ENCODE measurements around the gene BHLHA9.

Gene BHLHA9

DNA sequence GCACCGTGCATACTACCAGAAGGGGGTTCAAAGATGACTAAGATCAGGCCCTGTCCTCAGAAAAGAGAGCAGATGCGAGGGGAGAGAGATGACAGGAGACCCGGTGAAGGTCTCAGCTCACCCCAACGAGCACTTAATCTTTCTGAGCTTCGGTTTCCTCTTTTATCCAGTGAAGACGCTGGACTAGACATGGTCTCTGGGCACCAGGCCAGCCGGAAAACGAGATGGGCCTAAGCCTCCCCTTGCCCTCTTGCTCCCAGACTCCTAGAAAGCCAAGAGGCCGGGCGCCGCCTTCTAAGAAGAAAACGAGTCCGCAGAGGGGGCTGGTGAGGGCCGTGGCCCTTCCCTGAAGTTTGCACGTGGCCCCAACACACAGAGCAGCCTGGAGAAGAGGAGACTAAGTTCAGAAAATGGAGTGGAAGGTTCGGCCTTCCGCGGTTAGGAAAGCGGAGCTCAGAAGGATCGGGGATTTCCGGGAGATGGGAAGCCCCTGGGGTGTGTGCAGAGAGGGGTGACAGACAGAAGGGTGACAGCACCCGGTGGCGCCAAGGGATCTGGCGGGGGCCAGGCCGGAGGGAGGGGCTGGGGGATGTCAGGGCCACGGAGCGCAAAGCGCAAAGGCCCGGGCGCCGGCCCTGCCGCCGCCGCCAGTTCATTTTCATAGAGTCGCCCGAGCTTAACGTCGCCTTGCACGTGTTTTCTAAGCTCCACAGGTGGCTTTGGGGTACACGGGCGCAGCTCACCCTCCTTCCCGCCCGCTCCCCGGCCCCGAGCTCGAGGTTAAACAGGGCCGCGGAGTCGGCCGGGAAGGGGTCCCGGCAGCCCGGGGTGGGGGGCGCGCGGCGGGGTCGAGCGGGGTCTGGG lies 42.1 kb upstream of the BHLHA9 start:
- TF ChIP-seq, protein P1, sequence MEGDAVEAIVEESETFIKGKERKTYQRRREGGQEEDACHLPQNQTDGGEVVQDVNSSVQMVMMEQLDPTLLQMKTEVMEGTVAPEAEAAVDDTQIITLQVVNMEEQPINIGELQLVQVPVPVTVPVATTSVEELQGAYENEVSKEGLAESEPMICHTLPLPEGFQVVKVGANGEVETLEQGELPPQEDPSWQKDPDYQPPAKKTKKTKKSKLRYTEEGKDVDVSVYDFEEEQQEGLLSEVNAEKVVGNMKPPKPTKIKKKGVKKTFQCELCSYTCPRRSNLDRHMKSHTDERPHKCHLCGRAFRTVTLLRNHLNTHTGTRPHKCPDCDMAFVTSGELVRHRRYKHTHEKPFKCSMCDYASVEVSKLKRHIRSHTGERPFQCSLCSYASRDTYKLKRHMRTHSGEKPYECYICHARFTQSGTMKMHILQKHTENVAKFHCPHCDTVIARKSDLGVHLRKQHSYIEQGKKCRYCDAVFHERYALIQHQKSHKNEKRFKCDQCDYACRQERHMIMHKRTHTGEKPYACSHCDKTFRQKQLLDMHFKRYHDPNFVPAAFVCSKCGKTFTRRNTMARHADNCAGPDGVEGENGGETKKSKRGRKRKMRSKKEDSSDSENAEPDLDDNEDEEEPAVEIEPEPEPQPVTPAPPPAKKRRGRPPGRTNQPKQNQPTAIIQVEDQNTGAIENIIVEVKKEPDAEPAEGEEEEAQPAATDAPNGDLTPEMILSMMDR (IDR thresholded peaks at IDR 0.05), result no peak
- no peak for TF ChIP-seq ZFX (IDR thresholded peaks at IDR 0.05; ENCODE audit: borderline replicate concordance)
- H3K27ac ChIP-seq, result no peak overlapping the region

- H3K27ac ChIP-seq, result no peak overlapping the region
- TF ChIP-seq, protein P1 (IDR thresholded peaks at IDR 0.05), result no peak
- no peak for TF ChIP-seq ZFX (IDR thresholded peaks at IDR 0.05; ENCODE audit: borderline replicate concordance)
Observed at GRCh38 chr17:1228781-1229348, 41.4 kb upstream of the BHLHA9 start.

DNA sequence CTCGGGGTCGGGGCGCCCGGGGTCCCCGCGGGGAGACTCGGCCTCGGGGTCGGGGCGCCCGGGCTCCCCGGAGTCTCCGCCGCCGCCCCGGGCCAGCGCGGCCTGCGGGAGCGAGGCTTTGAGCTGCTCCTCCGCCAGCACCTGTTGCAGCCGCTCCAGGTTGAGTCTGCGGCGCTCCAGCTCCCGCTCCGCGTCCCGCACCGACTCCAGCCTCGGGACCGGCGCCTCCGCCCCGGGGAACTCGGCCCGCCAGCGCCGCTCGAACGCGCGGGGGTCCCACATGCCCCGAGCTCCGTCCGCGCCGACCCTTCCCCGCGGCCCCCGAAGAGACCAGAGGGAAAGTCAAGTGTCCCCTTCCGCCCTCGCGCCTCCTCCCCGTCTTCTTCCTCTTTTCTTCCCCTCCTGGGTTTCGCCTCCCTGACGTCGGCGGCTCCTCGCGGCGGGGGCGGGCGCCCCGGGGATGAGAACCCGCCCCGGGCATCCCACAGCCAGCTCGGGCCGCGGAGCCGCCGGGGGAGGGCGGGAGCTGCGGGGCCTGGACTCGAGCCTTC lies 40.8 kb upstream of the BHLHA9 start:
- TF ChIP-seq, protein P1 (IDR thresholded peaks at IDR 0.05), result no peak
- TF ChIP-seq ZFX (IDR thresholded peaks at IDR 0.05; ENCODE audit: borderline replicate concordance), result no peak
- H3K27ac ChIP-seq, result no peak overlapping the region

- H3K27ac ChIP-seq, result no peak overlapping the region
- TF ChIP-seq ZFX (IDR thresholded peaks at IDR 0.05; ENCODE audit: borderline replicate concordance), result no peak
- TF ChIP-seq, protein P1 (IDR thresholded peaks at IDR 0.05), result no peak
Observed at GRCh38 chr17:1229900-1230501, 40.2 kb upstream of the BHLHA9 start.

- TF ChIP-seq, protein P1 (IDR thresholded peaks at IDR 0.05), result no peak
- no peak for TF ChIP-seq ZFX (IDR thresholded peaks at IDR 0.05; ENCODE audit: borderline replicate concordance)
- no peak overlapping the region for H3K27ac ChIP-seq
Observed at GRCh38 chr17:1231456-1231855, 38.8 kb upstream of the BHLHA9 start.

- H3K27ac ChIP-seq, result no peak overlapping the region
- TF ChIP-seq, protein P1 (IDR thresholded peaks at IDR 0.05), result no peak
- no peak for TF ChIP-seq ZFX (IDR thresholded peaks at IDR 0.05; ENCODE audit: borderline replicate concordance)
Observed at GRCh38 chr17:1232331-1232730, 37.9 kb upstream of the BHLHA9 start.

All from 22Rv1 (cell line).